Measurements from ENCODE around the gene AP1S3. TPM values are rescaled to one million over a fixed set of nuclear protein-coding genes. Genes with fewer than 3 reads are reported as not detected.

AP1S3 gene
- total RNA-seq, 1 experiment from 2014 or later, result 17.4 TPM

GRCh38 chr2:223886726-223887125 lies 49.3 kb upstream of the AP1S3 start (continued):
- TF ChIP-seq PREB (CRISPR knock-in tag; IDR thresholded peaks at IDR 0.05; ENCODE audit: borderline replicate concordance) (no peak), EMX1 (CRISPR knock-in tag; IDR thresholded peaks at IDR 0.05) (no peak), FOXK1 (CRISPR knock-in tag; IDR thresholded peaks at IDR 0.05) (no peak), AR (CRISPR knock-in tag; IDR thresholded peaks at IDR 0.05) (no peak), ZNF396 (CRISPR knock-in tag; IDR thresholded peaks at IDR 0.05; ENCODE audit: borderline replicate concordance) (no peak), TCF7 (CRISPR knock-in tag; IDR thresholded peaks at IDR 0.05; ENCODE audit: low read depth) (no peak)

GRCh38 chr2:223884399-223884798 lies 47.0 kb upstream of the AP1S3 start:
- ChIA-PET CTCF (no interaction called here), POLR2A (interaction anchor here (0.6 kb wide), 1 partner anchor 26 kb away, joined by 3 read pairs; no protein-coding TSS in a partner anchor)
- TF ChIP-seq CTCF (IDR thresholded peaks at IDR 0.05), result no peak
- no peak for TF ChIP-seq ZNF232 (CRISPR knock-in tag; IDR thresholded peaks at IDR 0.05)
- TF ChIP-seq HMGA2 (CRISPR knock-in tag; IDR thresholded peaks at IDR 0.05), result no peak
- TF ChIP-seq RORB (CRISPR knock-in tag; IDR thresholded peaks at IDR 0.05), result no peak
- TF ChIP-seq IRF2 (CRISPR knock-in tag; IDR thresholded peaks at IDR 0.05; ENCODE audit: borderline replicate concordance, low read depth), result no peak
- no peak for TF ChIP-seq ZNF121 (CRISPR knock-in tag; IDR thresholded peaks at IDR 0.05)
- TF ChIP-seq ATF6 (CRISPR knock-in tag; IDR thresholded peaks at IDR 0.05), result no peak
- H3K4me3 Mint-ChIP-seq, result no peak overlapping the region
- DNase-seq (ENCODE audit: low spot score), result no peak
- peaks cover 4% of the 10 kb centered on the region; the same call in 1 of the 2 replicates for H3K9me3 Mint-ChIP-seq
- peaks cover 59% of the 10 kb centered on the region for H3K36me3 Mint-ChIP-seq
- no peaks in the 10 kb centered on the region for H3K27me3 Mint-ChIP-seq (ENCODE audit: low read depth)
- H3K4me1 Mint-ChIP-seq, result 0 out of 2 replicates have a peak, but pooled peaks cover 4% of the 10 kb centered on the region
- ATAC-seq, result no peak
- H3K27ac Mint-ChIP-seq, result no peak overlapping the region

GRCh38 chr2:223882715-223883114 lies 45.3 kb upstream of the AP1S3 start:
- 0 out of 2 replicates have a peak, but pooled peaks cover 4% of the 10 kb centered on the region for H3K4me1 Mint-ChIP-seq
- H3K27ac Mint-ChIP-seq, result no peak overlapping the region
- no peak overlapping the region for H3K4me3 Mint-ChIP-seq
- no peaks in the 10 kb centered on the region for H3K27me3 Mint-ChIP-seq (ENCODE audit: low read depth)
- no peak for TF ChIP-seq PREB (CRISPR knock-in tag; IDR thresholded peaks at IDR 0.05; ENCODE audit: borderline replicate concordance)
- TF ChIP-seq ZNF121 (CRISPR knock-in tag; IDR thresholded peaks at IDR 0.05), result peak; percentile 56; the same call in 1 of the 2 replicates
- no peak for TF ChIP-seq TP53 (CRISPR knock-in tag; IDR thresholded peaks at IDR 0.05)
- no peaks in the 10 kb centered on the region for H3K9me3 Mint-ChIP-seq
- ATAC-seq (no peak), DNase-seq (ENCODE audit: low spot score) (no peak)
- peaks cover 63% of the 10 kb centered on the region for H3K36me3 Mint-ChIP-seq
- ChIA-PET CTCF (interaction anchor here (1.1 kb wide), 1 partner anchor 23 kb away, joined by 3 read pairs; no protein-coding TSS in a partner anchor), POLR2A (no interaction called here)
